ENCODE measurements around the gene PRR27.

GRCh38 chr4:70187216-70187615 is 33.2 kb downstream of the PRR27 start:
- TF ChIP-seq POLR2AphosphoS5 (IDR thresholded peaks at IDR 0.05; ENCODE audit: low read length) (no peak), SREBF1 (IDR thresholded peaks at IDR 0.05; ENCODE audit: low read length) (no peak)
